HEK293 (cell line): Measurements from ENCODE around the gene THBD.

Experiments used
- BCL11A ChIP-seq: fragments of 450-650 bp; formaldehyde crosslinking; IDR thresholded peaks from 2 replicates; pipeline ENCODE4 v1.5.1; 2016; ENCODE audit warnings: low read depth, missing biosample characterization, missing genetic modification characterization
- CTCF ChIP-seq: fragments of 450-650 bp; formaldehyde crosslinking; IDR thresholded peaks from 2 replicates; pipeline ENCODE4 v1.5.1; 2016; ENCODE audit warnings: missing biosample characterization, missing genetic modification characterization
- ZBTB21 ChIP-seq: fragments of 450-650 bp; formaldehyde crosslinking; IDR thresholded peaks from 2 replicates; pipeline ENCODE4 v1.5.1; 2017; ENCODE audit warnings: missing biosample characterization, missing genetic modification characterization
- ZNF223 ChIP-seq: fragments of 450-650 bp; formaldehyde crosslinking; IDR thresholded peaks from 2 replicates; pipeline ENCODE4 v1.5.1; 2016; ENCODE audit warnings: missing biosample characterization, missing genetic modification characterization

GRCh38 chr20:23017516-23017915, 32.0 kb downstream of the THBD start:
- no peak for TF ChIP-seq ZNF223 (tag by site-specific recombination)
- TF ChIP-seq CTCF (tag by site-specific recombination): no peak
- no peak for TF ChIP-seq ZBTB21 (tag by site-specific recombination)
- TF ChIP-seq BCL11A (tag by site-specific recombination): no peak
